Measurements from ENCODE around the gene RAB20.
"Not testable (repeated sequence)": the region's sequence is repeated elsewhere in the genome, so short reads cannot be mapped to it uniquely, and the experiment has no call there.

The RAB20 gene

GRCh38 chr13:110575322-110576069, 14.0 kb upstream of the RAB20 start:
- no peak for DNase-seq

- DNase-seq: no peak
Observed at GRCh38 chr13:110574161-110574560, 12.6 kb upstream of the RAB20 start.

GRCh38 chr13:110572778-110573118, 11.2 kb upstream of the RAB20 start:
- no peak for DNase-seq

GRCh38 chr13:110571896-110572777, 10.6 kb upstream of the RAB20 start:
- DNase-seq: no peak

- no peak for DNase-seq
Observed at GRCh38 chr13:110570886-110571285, 9.4 kb upstream of the RAB20 start.

- not testable (repeated sequence) for DNase-seq
Observed at GRCh38 chr13:110569962-110570361, 8.4 kb upstream of the RAB20 start.

GRCh38 chr13:110568612-110569011, 7.1 kb upstream of the RAB20 start:
- DNase-seq: no peak

- DNase-seq: no peak
Observed at GRCh38 chr13:110566171-110566570, 4.6 kb upstream of the RAB20 start.

- no peak for DNase-seq
Observed at GRCh38 chr13:110565296-110565695, 3.8 kb upstream of the RAB20 start.

GRCh38 chr13:110564472-110564985, 3.0 kb upstream of the RAB20 start:
- DNase-seq: no peak

- no peak for DNase-seq
Observed at GRCh38 chr13:110563463-110563774, 1.9 kb upstream of the RAB20 start.

GRCh38 chr13:110562696-110563462, 1.4 kb upstream of the RAB20 start:
- no peak for DNase-seq

- no peak for DNase-seq
Observed at GRCh38 chr13:110562036-110562597, 595 bp upstream of the RAB20 start.

- DNase-seq: no peak
Observed at GRCh38 chr13:110560601-110561343, 750 bp downstream of the RAB20 start.

GRCh38 chr13:110559986-110560385, 1.5 kb downstream of the RAB20 start:
- DNase-seq: no peak

- no peak for DNase-seq
Observed at GRCh38 chr13:110559429-110559943, 2.0 kb downstream of the RAB20 start.

GRCh38 chr13:110557610-110558305, 3.8 kb downstream of the RAB20 start:
- DNase-seq: no peak

GRCh38 chr13:110557082-110557481, 4.4 kb downstream of the RAB20 start:
- no peak for DNase-seq

- no peak for DNase-seq
Observed at GRCh38 chr13:110556224-110556606, 5.3 kb downstream of the RAB20 start.

GRCh38 chr13:110555601-110556223, 5.8 kb downstream of the RAB20 start:
- no peak for DNase-seq

- no peak for DNase-seq
Observed at GRCh38 chr13:110554946-110555345, 6.6 kb downstream of the RAB20 start.

Measured in COR-L47 (cell line).